Measurements from ENCODE around the gene CAPN11.

The CAPN11 gene

GRCh38 chr6:44232676-44233566 lies 74.3 kb downstream of the CAPN11 start:
- no peak for DNase-seq (ENCODE audit: extremely low read depth, low read depth)
- H3K4me3 ChIP-seq (replicated peaks; ENCODE audit: low read depth, low read length), result no peak overlapping the region
- no peak for TF ChIP-seq CTCF (IDR thresholded peaks at IDR 0.05; ENCODE audit: low read depth, low read length, missing control alignments)

GRCh38 chr6:44233567-44234100 lies 75.0 kb downstream of the CAPN11 start:
- no peak for DNase-seq (ENCODE audit: extremely low read depth, low read depth)
- no peak for TF ChIP-seq CTCF (IDR thresholded peaks at IDR 0.05; ENCODE audit: low read depth, low read length, missing control alignments)

More at GRCh38 chr6:44233567-44234100, 75.0 kb downstream of the CAPN11 start:
- H3K4me3 ChIP-seq (replicated peaks; ENCODE audit: low read depth, low read length), result no peak overlapping the region
